ENCODE data around the gene KLRF2. TPM values are rescaled to one million over a fixed set of nuclear protein-coding genes. Genes with fewer than 3 reads are reported as not detected.

The KLRF2 gene
- polyA plus RNA-seq, 3 donors = not detected

GRCh38 chr12:9920451-9920850 lies 39.2 kb downstream of the KLRF2 start:
- H2AFZ ChIP-seq (ENCODE audit: insufficient read depth, low read depth, low read length, poor library complexity, severe bottlenecking) = no peak overlapping the region
- WGBS (ENCODE audit: insufficient coverage) = 100% methylated on average over 2 of the region's 10 CpGs
- no peak overlapping the region for H3K27ac ChIP-seq (ENCODE audit: low read depth in 1 of 2, low read length in 2 of 2)
- no peaks in the 10 kb centered on the region for H3K79me2 ChIP-seq (ENCODE audit: insufficient read depth, low read length)
- Mint-ChIP-seq H3K4me3 (no peak overlapping the region), H3K27ac (no peak overlapping the region), H3K9me3 (peaks cover 0 to 12% (median 3%) of the 10 kb centered on the region in 7 donors), H3K27me3 (ENCODE audit: low read depth in 3 of 3) (peaks cover 0 to 1% (median 0%) of the 10 kb centered on the region in 3 donors), H3K4me1 (peaks cover 1% of the 10 kb centered on the region), H3K36me3 (no peaks in the 10 kb centered on the region)
- H3K4me2 ChIP-seq (replicated peaks; ENCODE audit: extremely low read depth, low read length, poor library complexity, severe bottlenecking) = no peak overlapping the region
- H3K4me3 ChIP-seq (replicated peaks in 1 of 3; ENCODE audit: low read depth in 2 of 3, low read length in 3 of 3) = no peak overlapping the region
- intact Hi-C loops (cut with micrococcal nuclease) = loop anchor here in 1 of 2 donors (10.0 kb wide), 2 partner anchors 106 to 176 kb away; no protein-coding TSS in a partner anchor
- no peak overlapping the region for H3K9ac ChIP-seq (ENCODE audit: insufficient read depth, low read length, poor library complexity, severe bottlenecking)
- no peak for DNase-seq
- no peaks in the 10 kb centered on the region for H4K20me1 ChIP-seq (ENCODE audit: insufficient read depth, low read length)
- H3K27me3 ChIP-seq (ENCODE audit: control insufficient read depth in 2 of 2, insufficient read depth in 2 of 2, low read length in 2 of 2) = no peaks in the 10 kb centered on the region
- H3K36me3 ChIP-seq (replicated peaks in 1 of 2; ENCODE audit: control insufficient read depth in 1 of 2, insufficient read depth in 2 of 2, low read length in 2 of 2) = no peaks in the 10 kb centered on the region
- no peaks in the 10 kb centered on the region for H3K9me3 ChIP-seq (replicated peaks in 1 of 2; ENCODE audit: control insufficient read depth in 1 of 2, insufficient read depth in 1 of 2, low read length in 2 of 2)
- H3K4me1 ChIP-seq (ENCODE audit: control insufficient read depth in 1 of 2, insufficient read depth in 2 of 2, low read length in 2 of 2) = no peaks in the 10 kb centered on the region
- TF ChIP-seq CTCF (IDR thresholded peaks at IDR 0.05) = no peak

GRCh38 chr12:9922429-9922828 lies 41.1 kb downstream of the KLRF2 start:
- no peak overlapping the region for H3K9ac ChIP-seq (ENCODE audit: insufficient read depth, low read length, poor library complexity, severe bottlenecking)
- no peaks in the 10 kb centered on the region for H4K20me1 ChIP-seq (ENCODE audit: insufficient read depth, low read length)
- H3K9me3 ChIP-seq (replicated peaks in 1 of 2; ENCODE audit: control insufficient read depth in 1 of 2, insufficient read depth in 1 of 2, low read length in 2 of 2) = no peaks in the 10 kb centered on the region
- Mint-ChIP-seq H3K27ac (no peak overlapping the region), H3K4me3 (no peak overlapping the region), H3K9me3 (peaks cover 0 to 12% (median 3%) of the 10 kb centered on the region in 7 donors), H3K4me1 (peaks cover 6% of the 10 kb centered on the region), H3K27me3 (ENCODE audit: low read depth in 3 of 3) (peaks cover 0 to 3% (median 0%) of the 10 kb centered on the region in 3 donors), H3K36me3 (no peaks in the 10 kb centered on the region)
- H3K4me3 ChIP-seq (replicated peaks in 1 of 3; ENCODE audit: low read depth in 2 of 3, low read length in 3 of 3) = no peak overlapping the region
- no peak overlapping the region for H3K27ac ChIP-seq (ENCODE audit: low read depth in 1 of 2, low read length in 2 of 2)
- intact Hi-C loops (cut with micrococcal nuclease) = loop anchor here in 1 of 2 donors (10.0 kb wide), 2 partner anchors 108 to 178 kb away; no protein-coding TSS in a partner anchor
- H3K79me2 ChIP-seq (ENCODE audit: insufficient read depth, low read length) = no peaks in the 10 kb centered on the region
- H3K27me3 ChIP-seq (ENCODE audit: control insufficient read depth in 2 of 2, insufficient read depth in 2 of 2, low read length in 2 of 2) = no peaks in the 10 kb centered on the region
- no peak for TF ChIP-seq CTCF (IDR thresholded peaks at IDR 0.05)
- no CpG with 5 or more reads among the region's 1 CpG for WGBS (ENCODE audit: insufficient coverage)
- DNase-seq = no peak
- H3K36me3 ChIP-seq (replicated peaks in 1 of 2; ENCODE audit: control insufficient read depth in 1 of 2, insufficient read depth in 2 of 2, low read length in 2 of 2) = no peaks in the 10 kb centered on the region
- H3K4me1 ChIP-seq (ENCODE audit: control insufficient read depth in 1 of 2, insufficient read depth in 2 of 2, low read length in 2 of 2) = no peaks in the 10 kb centered on the region
- H3K4me2 ChIP-seq (replicated peaks; ENCODE audit: extremely low read depth, low read length, poor library complexity, severe bottlenecking) = no peak overlapping the region
- H2AFZ ChIP-seq (ENCODE audit: insufficient read depth, low read depth, low read length, poor library complexity, severe bottlenecking) = no peak overlapping the region

Data from CD14-positive monocyte (primary cell).